Stimulated activated naive CD4-positive, alpha-beta T cell (primary cell): ENCODE results near the gene PAM.
A peak's percentile ranks its signal among the peaks of the same experiment; 100 is the strongest.
"Not testable (repeated sequence)": the region's sequence is repeated elsewhere in the genome, so short reads cannot be mapped to it uniquely, and the experiment has no call there.

Source experiments
- DNase-seq, 6 experiments: peaks; one replicate each; lab custom pipeline; 2025; lab: John Stamatoyannopoulos, UW

The PAM gene

GRCh38 chr5:102999621-103000020 lies 244.5 kb downstream of the PAM start:
- DNase-seq = not testable (repeated sequence)

GRCh38 chr5:103000089-103000488 lies 245.0 kb downstream of the PAM start:
- no peak for DNase-seq

GRCh38 chr5:103003872-103004271 lies 248.8 kb downstream of the PAM start:
- DNase-seq = no peak

- DNase-seq = no peak
Measured at GRCh38 chr5:103005276-103005675, 250.2 kb downstream of the PAM start.

GRCh38 chr5:103006921-103007320 lies 251.8 kb downstream of the PAM start:
- DNase-seq = no peak

GRCh38 chr5:103010168-103010567 lies 255.1 kb downstream of the PAM start:
- no peak for DNase-seq

GRCh38 chr5:103013933-103014552 lies 258.9 kb downstream of the PAM start:
- no peak for DNase-seq

GRCh38 chr5:103014983-103015382 lies 259.9 kb downstream of the PAM start:
- DNase-seq = no peak

GRCh38 chr5:103016167-103016566 lies 261.1 kb downstream of the PAM start:
- DNase-seq = no peak

GRCh38 chr5:103019804-103020203 lies 264.7 kb downstream of the PAM start:
- DNase-seq = no peak

- no peak for DNase-seq
Measured at GRCh38 chr5:103021314-103021713, 266.2 kb downstream of the PAM start.

- DNase-seq = no peak
Measured at GRCh38 chr5:103027267-103027666, 272.2 kb downstream of the PAM start.

- DNase-seq = no peak
Measured at GRCh38 chr5:103031607-103032006, 276.5 kb downstream of the PAM start.

GRCh38 chr5:103033696-103034095 lies 278.6 kb downstream of the PAM start:
- DNase-seq = no peak

GRCh38 chr5:103034662-103035392 lies 279.7 kb downstream of the PAM start:
- DNase-seq = no peak

GRCh38 chr5:103035701-103036100 lies 280.6 kb downstream of the PAM start:
- DNase-seq = no peak

GRCh38 chr5:103036601-103037000 lies 281.5 kb downstream of the PAM start:
- DNase-seq = no peak

- no peak for DNase-seq
Measured at GRCh38 chr5:103037673-103038455, 282.8 kb downstream of the PAM start.

- peak in 1 of 6 experiments; percentile 6 for DNase-seq
Measured at GRCh38 chr5:103041071-103041676, 286.1 kb downstream of the PAM start.

- DNase-seq = not testable (repeated sequence)
Measured at GRCh38 chr5:103046706-103047105, 291.6 kb downstream of the PAM start.

GRCh38 chr5:103057208-103058130 lies 302.4 kb downstream of the PAM start:
- DNase-seq = no peak
